DND-41 (cell line): Measurements from ENCODE around the gene TNFRSF19.

ENCODE experiments used
- ATAC-seq: fragments of 200-7000 bp; cut with Tn5 transposase; 3 replicates; pipeline ENCODE4 v1.9.1; 2021; ENCODE audit warnings: low read depth; ENCODE audit not compliant: insufficient read depth
- DNase-seq: peaks from one replicate; pipeline ENCODE4 v3.0.0-alpha.2; 2020
- H2AFZ ChIP-seq: 2 replicates; pipeline ENCODE4 v1.6.0; 2012; ENCODE audit warnings: low read depth, low read length
- H3K27ac ChIP-seq: 2 replicates; pipeline ENCODE4 v1.5.1; 2012; ENCODE audit warnings: low read length, inconsistent platforms
- H3K27me3 ChIP-seq: fragments of 200-600 bp; sonication (generic); 2 replicates; pipeline ENCODE4 v1.6.0; 2012; ENCODE audit warnings: low read length, mild to moderate bottlenecking, inconsistent platforms; ENCODE audit not compliant: insufficient read depth, poor library complexity
- H3K36me3 ChIP-seq: 2 replicates; pipeline ENCODE4 v1.5.1; 2012; ENCODE audit warnings: low read length, inconsistent platforms; ENCODE audit not compliant: insufficient read depth
- H3K4me1 ChIP-seq: 2 replicates; pipeline ENCODE4 v1.5.1; 2012; ENCODE audit warnings: mild to moderate bottlenecking, low read length; ENCODE audit not compliant: insufficient read depth
- H3K4me2 ChIP-seq: 2 replicates; pipeline ENCODE4 v1.6.0; 2012; ENCODE audit warnings: mild to moderate bottlenecking, moderate library complexity, low read length, inconsistent platforms; ENCODE audit not compliant: insufficient read depth
- H3K4me3 ChIP-seq, 2 experiments: fragments of 200-600 bp in 1 of 2; shearing (Covaris generic) in 1 of 2; 2 replicates each; pipeline ENCODE4 v1.5.1; 2012 to 2016; ENCODE audit warnings: inconsistent platforms in 2 of 2, low read length in 2 of 2, mild to moderate bottlenecking in 2 of 2, low read depth in 1 of 2, moderate library complexity in 1 of 2
- H3K79me2 ChIP-seq: 2 replicates; pipeline ENCODE4 v1.6.0; 2012; ENCODE audit warnings: low read length, inconsistent platforms; ENCODE audit not compliant: insufficient read depth
- H3K9ac ChIP-seq: 2 replicates; pipeline ENCODE4 v1.6.0; 2012; ENCODE audit warnings: low read depth, mild to moderate bottlenecking, inconsistent platforms, low read length, moderate library complexity
- H3K9me3 ChIP-seq: 2 replicates; pipeline ENCODE4 v1.5.1; 2012; ENCODE audit warnings: low read length, moderate library complexity, mild to moderate bottlenecking, inconsistent platforms; ENCODE audit not compliant: insufficient read depth, severe bottlenecking
- H4K20me1 ChIP-seq: 2 replicates; pipeline ENCODE4 v1.6.0; 2012; ENCODE audit warnings: low read length; ENCODE audit not compliant: insufficient read depth
- EZH2 ChIP-seq: IDR thresholded peaks from 3 replicates; pipeline ENCODE4 v1.6.1; 2012; ENCODE audit warnings: borderline replicate concordance, low read depth, mild to moderate bottlenecking, moderate library complexity, low read length, inconsistent platforms; ENCODE audit not compliant: severe bottlenecking
- TF ChIP-seq, protein P1 (sequence below): IDR thresholded peaks from 2 replicates; pipeline ENCODE4 v1.5.1; 2012; ENCODE audit warnings: borderline replicate concordance, low read length, moderate library complexity, mild to moderate bottlenecking; ENCODE audit not compliant: poor library complexity, severe bottlenecking; ENCODE audit errors: extremely low read depth

The TNFRSF19 gene

DNA sequence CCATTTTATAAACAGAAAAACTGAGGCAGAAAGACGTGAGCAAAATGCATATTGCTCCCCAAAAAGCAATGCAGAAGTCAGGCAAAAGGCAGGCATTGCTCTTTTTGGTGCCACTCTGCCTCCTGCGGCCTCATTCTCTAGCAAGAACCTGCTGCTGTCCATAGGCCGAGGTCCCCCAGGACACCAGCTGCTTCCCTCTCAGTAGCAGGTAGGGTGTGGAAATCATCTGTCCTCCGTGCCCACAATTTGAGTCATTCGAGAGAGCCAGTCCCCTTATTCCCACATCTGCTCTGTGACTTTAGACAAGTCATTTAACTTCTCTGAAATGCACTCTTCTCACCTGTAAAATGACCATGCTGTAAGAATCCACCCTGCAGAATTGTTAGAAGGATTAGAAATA, 50.0 kb downstream of the TNFRSF19 start:
- Histone ChIP-seq H3K27ac (no peak overlapping the region), H3K9me3 (no peaks in the 10 kb centered on the region)
- no peak for ATAC-seq

DNA sequence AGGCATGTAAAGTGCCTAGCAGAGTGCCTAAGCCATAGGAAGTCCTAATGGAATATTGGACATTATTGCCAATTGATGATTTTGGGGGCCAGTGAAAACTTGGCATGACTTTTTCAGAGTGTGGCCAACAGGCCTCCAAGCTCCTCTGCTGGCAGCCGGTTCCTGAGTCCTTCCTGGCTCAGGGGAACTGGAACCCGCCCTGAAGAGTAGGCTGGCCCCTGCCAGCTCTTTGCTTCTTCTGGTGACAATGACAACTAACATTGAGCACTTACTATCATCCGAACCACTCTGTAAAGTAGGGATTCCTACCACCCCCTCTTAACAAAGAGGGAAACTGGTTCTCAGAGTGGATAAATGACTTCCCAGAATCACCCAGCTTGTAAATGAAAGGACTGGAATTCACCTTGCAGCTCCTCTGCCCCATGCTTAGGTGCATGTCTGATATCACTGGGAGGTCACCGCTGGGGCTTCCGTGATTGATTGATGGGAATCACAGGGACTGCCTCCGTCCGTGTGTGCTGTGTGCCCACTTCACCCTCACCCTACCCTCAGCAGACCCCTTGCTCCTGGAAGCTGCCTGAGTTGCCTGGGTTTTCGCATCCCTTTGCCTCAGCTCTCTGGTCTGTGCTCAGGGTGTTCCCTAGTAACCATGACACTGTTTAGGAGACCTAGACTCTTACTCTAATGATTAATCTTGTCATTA, 50.6 kb downstream of the TNFRSF19 start:
- no peak overlapping the region for H3K4me2 ChIP-seq
- H2AFZ ChIP-seq: no peak overlapping the region
- H3K27me3 ChIP-seq: no peaks in the 10 kb centered on the region
- no peak overlapping the region for H3K4me3 ChIP-seq
- TF ChIP-seq, protein P1, sequence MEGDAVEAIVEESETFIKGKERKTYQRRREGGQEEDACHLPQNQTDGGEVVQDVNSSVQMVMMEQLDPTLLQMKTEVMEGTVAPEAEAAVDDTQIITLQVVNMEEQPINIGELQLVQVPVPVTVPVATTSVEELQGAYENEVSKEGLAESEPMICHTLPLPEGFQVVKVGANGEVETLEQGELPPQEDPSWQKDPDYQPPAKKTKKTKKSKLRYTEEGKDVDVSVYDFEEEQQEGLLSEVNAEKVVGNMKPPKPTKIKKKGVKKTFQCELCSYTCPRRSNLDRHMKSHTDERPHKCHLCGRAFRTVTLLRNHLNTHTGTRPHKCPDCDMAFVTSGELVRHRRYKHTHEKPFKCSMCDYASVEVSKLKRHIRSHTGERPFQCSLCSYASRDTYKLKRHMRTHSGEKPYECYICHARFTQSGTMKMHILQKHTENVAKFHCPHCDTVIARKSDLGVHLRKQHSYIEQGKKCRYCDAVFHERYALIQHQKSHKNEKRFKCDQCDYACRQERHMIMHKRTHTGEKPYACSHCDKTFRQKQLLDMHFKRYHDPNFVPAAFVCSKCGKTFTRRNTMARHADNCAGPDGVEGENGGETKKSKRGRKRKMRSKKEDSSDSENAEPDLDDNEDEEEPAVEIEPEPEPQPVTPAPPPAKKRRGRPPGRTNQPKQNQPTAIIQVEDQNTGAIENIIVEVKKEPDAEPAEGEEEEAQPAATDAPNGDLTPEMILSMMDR: no peak
- TF ChIP-seq EZH2: no peak
- DNase-seq (no peak), ATAC-seq (no peak)
- no peaks in the 10 kb centered on the region for H3K9me3 ChIP-seq
- H3K9ac ChIP-seq: no peak overlapping the region
- H4K20me1 ChIP-seq: 0 out of 2 replicates have a peak, but pooled peaks cover 5% of the 10 kb centered on the region
- H3K79me2 ChIP-seq: no peaks in the 10 kb centered on the region
- H3K4me1 ChIP-seq: no peaks in the 10 kb centered on the region
- H3K27ac ChIP-seq: no peak overlapping the region
- no peaks in the 10 kb centered on the region for H3K36me3 ChIP-seq

More for the DNA sequence above, 50.0 kb downstream of the TNFRSF19 start:
- Histone ChIP-seq H2AFZ (no peak overlapping the region), H4K20me1 (0 out of 2 replicates have a peak, but pooled peaks cover 5% of the 10 kb centered on the region), H3K4me3 (no peak overlapping the region), H3K36me3 (no peaks in the 10 kb centered on the region), H3K4me1 (no peaks in the 10 kb centered on the region), H3K4me2 (no peak overlapping the region), H3K9ac (no peak overlapping the region), H3K27me3 (no peaks in the 10 kb centered on the region), H3K79me2 (no peaks in the 10 kb centered on the region)
- TF ChIP-seq, protein P1: no peak
- no peak for TF ChIP-seq EZH2
- no peak for DNase-seq

DNA sequence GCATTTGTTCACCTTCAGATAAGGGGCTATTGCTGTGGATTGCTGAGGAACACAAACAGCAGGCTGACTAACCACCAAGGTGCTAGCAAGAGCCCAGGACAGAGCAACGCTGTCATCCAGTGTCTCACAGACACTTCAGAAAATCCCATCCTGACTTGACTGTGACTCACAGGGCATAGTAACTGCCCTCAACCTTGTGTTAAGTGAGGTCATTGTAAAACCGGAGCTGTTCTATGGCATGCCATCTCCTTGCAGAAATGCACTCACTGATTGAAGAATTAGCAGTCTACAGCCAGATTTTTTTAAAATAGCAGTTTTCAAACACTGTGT, 51.1 kb downstream of the TNFRSF19 start:
- Histone ChIP-seq H3K4me3 (no peak overlapping the region), H3K4me2 (no peak overlapping the region), H3K27ac (no peak overlapping the region), H4K20me1 (0 out of 2 replicates have a peak, but pooled peaks cover 5% of the 10 kb centered on the region), H3K4me1 (no peaks in the 10 kb centered on the region), H3K9me3 (no peaks in the 10 kb centered on the region), H3K9ac (no peak overlapping the region), H3K36me3 (no peaks in the 10 kb centered on the region), H2AFZ (no peak overlapping the region), H3K79me2 (no peaks in the 10 kb centered on the region), H3K27me3 (no peaks in the 10 kb centered on the region)
- no peak for DNase-seq
- TF ChIP-seq, protein P1: no peak
- TF ChIP-seq EZH2: no peak
- ATAC-seq: no peak

DNA sequence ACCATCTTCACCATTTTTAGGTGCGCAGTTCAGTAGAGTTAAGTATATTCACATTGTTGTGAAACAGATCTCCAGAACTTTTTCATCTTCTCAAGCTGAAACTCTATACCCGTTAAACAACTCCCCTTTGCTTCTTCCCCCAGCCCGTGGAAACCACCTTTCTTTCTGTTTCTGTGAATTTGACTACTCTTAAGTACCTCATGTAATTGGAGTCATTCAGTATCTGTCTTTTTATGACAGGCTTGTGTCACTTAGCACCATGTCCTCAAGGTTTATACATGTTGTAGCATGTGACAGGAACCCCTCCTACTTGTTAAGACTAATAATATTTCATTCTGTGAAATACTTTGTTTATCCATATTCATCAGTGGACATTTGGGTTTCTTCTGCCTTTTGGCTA, 52.8 kb downstream of the TNFRSF19 start:
- DNase-seq (no peak), ATAC-seq (no peak)
- Histone ChIP-seq H4K20me1 (0 out of 2 replicates have a peak, but pooled peaks cover 5% of the 10 kb centered on the region), H3K36me3 (no peaks in the 10 kb centered on the region), H3K4me1 (no peaks in the 10 kb centered on the region), H3K9me3 (no peaks in the 10 kb centered on the region), H3K79me2 (no peaks in the 10 kb centered on the region), H2AFZ (no peak overlapping the region), H3K9ac (no peak overlapping the region), H3K4me2 (no peak overlapping the region), H3K27me3 (no peaks in the 10 kb centered on the region), H3K27ac (no peak overlapping the region), H3K4me3 (no peak overlapping the region)
- no peak for TF ChIP-seq EZH2
- TF ChIP-seq, protein P1: no peak
